GM18507 (cell line): Measurements from ENCODE around the gene DPP9.

Experiments
- DNase-seq: peaks from one replicate; pipeline ENCODE4 v3.0.0; 2011; ENCODE audit warnings: low read depth; ENCODE audit not compliant: insufficient read length; ENCODE audit errors: extremely low spot score
- FAIRE-seq: peaks from 2 replicates; lab custom pipeline; 2011; peaks lifted over from hg19 to GRCh38; lab: Jason Lieb, UNC

DPP9 gene

DNA sequence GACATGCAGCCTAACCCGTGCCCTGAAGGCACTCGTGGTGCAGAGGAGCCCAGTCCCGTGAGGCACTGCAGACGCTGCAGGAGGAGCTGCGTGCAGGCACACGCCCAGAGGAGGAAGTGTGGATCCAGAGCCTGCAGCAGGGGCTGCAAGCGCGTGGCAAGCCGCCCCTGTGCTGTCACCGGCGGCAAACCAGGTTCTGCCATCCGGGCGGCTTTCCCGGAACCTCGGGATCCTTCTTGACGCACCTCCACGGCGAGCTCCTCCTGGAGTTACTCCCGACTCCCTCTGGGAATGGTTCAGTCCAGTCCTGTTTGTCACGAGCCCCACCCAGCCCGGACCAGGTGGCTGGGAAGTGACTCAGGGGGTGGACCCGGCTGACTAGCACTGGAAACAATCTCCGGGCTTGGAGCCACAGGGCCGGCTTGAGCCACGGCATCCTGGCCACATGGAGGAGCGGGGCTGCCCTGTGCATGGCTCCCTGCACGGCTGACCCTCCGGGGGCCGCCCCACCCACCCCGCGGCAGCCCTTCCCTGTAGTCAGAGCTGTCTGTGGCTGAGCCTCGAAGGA lies 10.2 kb downstream of the DPP9 start:
- DNase-seq (no peak), FAIRE-seq (no peak)

GRCh38 chr19:4712771-4713170 lies 10.9 kb downstream of the DPP9 start:
- FAIRE-seq (no peak), DNase-seq (no peak)

DNA sequence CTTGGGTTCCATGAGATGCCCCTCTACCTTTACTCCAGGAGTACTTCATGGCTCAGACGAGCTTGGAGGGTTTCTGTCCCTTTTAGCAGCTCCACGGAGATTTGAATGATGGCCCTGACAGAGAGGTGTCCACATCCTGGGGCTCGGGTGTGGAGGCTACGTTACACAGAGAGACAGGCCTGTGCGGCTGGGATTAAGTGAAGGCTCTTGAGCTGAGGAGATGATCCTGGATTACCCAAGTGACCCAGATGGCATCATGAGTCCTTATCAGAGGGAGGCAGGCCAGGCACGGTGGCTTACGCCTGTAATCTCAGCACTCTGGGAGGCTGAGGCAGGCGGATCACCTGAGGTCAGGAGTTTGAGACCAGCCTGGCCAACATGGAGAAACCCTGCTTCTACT lies 12.4 kb downstream of the DPP9 start:
- FAIRE-seq = no peak
- DNase-seq = no peak

- DNase-seq = no peak
- FAIRE-seq = no peak
Observed at GRCh38 chr19:4710281-4710600, 13.4 kb downstream of the DPP9 start.

- peak; percentile 77 for FAIRE-seq
- no peak for DNase-seq
Observed at GRCh38 chr19:4709440-4710280, 14.0 kb downstream of the DPP9 start.

DNA sequence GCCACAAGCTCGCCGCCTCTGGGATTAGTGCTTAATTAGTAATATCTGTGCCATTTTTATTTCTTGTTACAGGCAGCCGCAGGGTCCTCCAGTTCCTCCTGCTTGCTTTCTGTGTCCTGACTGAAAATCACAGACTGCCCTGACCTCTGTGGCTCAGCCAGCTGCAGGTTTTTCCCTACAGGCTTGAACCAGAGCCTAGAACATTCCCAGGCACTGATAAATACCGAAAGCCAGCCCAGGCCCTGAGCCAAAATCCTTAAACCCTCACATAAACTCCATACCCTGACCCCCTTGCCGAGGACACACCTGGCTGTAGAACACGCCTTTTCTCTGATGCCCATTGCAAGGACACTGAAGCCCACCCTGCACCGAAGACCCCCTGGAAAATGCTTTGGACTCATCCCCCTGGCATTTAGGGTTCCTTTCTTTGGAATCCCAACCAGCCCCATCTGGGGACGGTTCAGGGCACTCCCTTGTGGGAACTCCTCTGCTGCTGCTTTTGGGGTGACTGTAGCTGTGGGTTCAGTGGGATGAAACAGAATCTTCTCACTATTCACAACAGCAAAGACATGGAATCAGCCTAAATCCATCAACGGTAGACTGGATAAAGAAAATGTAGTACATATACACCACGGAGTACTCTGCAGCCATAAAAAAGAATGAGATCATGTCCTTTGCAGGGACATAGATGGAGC lies 15.5 kb downstream of the DPP9 start:
- no peak for DNase-seq
- no peak for FAIRE-seq

GRCh38 chr19:4707322-4707721 lies 16.3 kb downstream of the DPP9 start:
- FAIRE-seq (no peak), DNase-seq (no peak)

DNA sequence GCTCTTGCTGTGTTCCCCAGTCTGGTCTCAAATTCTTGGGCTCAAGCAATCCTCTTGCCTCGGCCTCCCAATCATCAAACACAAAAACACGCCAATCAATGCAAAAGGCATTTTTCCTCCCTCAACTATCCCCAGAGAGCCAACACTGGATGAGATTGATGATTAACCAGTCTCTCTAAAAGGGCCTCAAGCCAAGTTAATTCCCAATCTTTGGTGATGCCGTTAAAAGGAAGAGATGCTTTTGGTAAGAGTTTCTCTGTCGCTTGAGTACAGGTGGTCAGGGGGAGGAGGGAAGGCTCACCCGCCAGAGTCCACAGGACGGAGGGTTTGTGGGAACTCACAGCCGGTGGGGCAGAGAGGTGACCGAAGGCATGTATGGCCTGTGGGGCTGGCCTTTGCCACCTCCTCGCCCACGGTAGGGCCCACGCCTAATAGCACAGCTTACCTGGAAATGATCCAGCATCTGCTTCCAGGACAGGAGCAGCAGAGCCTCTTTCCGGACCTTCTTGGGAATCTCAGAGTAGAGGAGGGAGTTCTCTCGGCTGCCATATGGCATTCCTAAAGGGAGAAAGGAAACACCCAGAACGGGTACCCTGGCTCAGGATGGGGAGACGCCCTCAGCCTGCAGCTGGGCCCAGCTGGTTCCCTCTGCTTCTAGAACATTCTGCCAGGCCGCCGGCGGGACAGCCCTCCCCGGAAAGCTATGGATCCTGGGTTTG lies 18.1 kb downstream of the DPP9 start:
- FAIRE-seq = no peak

DNA sequence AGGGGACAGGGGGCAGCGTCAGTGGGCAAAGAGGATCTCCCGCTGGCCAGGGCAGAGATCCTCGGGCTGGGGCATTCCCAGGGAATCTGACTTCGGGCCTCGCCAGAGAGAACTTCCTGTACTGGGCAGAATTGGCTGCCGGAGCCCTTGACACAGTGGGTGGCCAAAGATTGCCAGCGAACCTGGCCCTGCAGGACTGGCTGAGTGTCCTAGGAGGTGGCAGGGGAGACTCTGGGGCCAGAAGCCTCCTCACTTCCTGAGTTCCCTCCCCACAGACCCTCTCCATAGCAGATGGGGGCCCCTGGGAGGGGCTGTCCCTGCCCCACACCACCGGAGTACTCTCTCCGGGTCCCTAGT lies 19.3 kb downstream of the DPP9 start:
- no peak for FAIRE-seq
- no peak for DNase-seq

More for the DNA sequence above, 18.1 kb downstream of the DPP9 start:
- DNase-seq = no peak

GRCh38 chr19:4703671-4704316 lies 19.8 kb downstream of the DPP9 start:
- FAIRE-seq (no peak), DNase-seq (no peak)

- DNase-seq = no peak
- no peak for FAIRE-seq
Observed at GRCh38 chr19:4702764-4703163, 20.9 kb downstream of the DPP9 start.

GRCh38 chr19:4701557-4701956 lies 22.1 kb downstream of the DPP9 start:
- DNase-seq = no peak
- FAIRE-seq = no peak

- no peak for DNase-seq
- no peak for FAIRE-seq
Observed at GRCh38 chr19:4700693-4700970, 23.0 kb downstream of the DPP9 start.

DNA sequence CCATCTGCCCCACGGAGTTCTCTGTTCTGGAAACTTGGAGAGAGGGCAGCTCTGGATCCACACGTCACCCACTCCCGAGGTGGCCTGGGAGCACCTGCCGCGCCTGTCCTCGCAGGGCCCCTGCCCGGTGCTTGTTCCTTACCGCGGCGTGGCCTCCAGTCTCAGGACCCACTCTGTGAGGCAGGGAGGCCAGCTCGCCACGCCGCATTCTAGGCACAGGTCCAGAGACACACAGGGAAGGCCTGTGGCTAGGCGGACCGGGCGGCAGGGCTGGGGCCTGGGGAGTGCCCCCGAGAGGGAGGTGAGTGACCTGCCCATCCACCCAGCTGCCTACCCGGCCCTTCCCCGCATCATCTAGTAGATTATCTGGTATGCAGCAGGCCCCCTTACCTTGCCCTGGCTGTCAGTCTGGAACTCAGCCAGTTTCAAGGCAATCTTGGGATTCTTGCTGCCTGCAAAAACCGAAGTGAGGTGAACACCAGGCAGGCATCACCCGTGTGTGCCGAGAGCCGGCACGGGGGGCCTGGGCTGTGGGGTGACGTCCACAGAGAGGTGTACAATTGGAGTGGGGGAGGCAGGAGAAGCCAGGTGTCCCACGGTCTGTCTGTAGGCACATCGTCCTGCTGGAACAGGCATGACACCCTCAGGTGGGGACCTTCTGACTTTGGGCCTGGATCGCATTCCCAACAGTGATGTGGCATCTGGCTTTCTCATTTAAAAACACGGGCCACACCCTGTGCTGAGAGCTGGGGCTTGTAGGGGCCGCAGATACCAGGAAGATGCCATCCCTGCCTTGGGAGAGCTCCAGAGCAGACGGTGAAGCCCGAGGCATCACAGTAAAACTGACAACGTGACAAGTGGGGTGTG lies 23.6 kb downstream of the DPP9 start:
- no peak for DNase-seq
- no peak for FAIRE-seq

DNA sequence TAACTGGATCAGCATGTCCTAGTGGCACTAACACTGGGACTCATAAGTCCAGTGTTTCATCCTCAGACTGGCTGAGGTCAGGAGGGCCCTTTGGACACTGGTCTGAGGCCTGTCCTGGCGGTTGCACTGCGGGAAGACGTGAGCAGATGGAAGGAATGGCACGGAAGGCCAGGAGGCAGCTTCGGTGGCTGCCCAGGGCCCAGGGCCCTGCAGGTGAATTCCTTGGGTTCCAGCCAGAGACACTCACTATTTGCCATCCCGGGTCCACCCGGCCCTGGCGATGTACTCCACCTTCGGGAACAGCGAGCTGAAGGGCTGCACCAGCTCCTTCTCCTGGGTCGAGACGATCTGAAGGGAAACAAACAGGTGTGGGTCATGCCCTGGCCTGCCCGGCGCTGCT lies 26.3 kb downstream of the DPP9 start:
- DNase-seq (no peak), FAIRE-seq (no peak)

DNA sequence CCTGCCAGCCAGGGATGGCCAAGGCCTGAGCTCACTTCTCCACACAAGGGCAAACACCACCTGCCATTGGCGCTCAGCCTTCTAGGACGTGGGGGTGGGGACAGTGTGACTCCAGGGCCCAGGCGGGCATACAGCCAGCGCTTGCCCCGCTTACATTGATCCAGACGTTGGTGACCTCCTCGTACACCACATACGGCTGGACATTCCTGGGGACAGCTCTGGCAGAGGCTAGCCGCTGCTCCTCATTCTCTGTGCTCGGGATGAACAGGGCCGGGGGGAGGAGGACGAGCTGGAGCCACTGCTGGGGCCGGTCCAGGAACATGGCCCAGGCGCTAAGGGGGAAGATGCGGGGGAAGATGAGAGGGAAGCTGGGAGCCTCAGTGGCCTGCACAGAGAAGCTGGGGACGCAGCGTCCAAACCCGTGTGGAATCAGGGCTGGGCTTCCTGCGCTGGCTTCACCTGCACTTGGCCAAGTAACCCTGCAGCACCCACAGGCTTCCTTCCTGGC lies 28.4 kb downstream of the DPP9 start:
- FAIRE-seq = no peak
- DNase-seq = no peak

DNA sequence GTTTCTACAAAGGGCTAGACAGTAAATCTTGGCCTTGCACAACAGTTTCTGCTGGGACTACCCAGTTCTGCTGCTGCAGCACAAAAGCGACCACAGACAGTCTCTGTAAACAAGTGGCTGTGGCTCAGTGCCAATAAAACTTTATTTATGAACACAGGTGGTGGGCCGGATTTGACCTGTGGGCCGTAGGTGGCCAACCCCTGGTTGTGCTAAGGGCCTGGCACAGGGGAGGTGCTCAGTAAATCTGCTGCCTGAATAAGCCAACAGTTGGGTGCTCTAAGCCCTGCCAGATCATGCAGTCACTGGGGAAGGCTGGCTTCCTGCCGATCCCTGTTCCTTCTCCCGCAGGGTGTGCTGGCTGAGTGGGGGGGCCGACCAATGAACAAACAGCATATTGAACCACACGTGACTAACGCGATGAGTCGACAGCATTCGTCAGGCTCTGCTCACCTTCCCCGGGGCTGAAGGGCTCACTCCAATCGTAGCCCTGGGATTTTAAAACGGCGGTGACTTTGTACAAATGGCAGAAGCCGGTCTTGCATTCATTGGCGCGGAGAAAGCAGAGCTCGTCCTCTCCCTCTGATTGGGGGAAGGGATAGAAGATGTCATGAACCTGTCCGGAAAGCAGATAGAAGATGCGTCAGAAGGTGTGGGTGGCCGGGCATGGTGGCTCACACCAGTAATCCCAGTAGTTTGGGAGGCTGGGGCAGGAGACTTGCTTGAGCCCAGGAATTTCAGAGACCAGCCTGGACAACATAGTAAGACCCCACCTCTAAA lies 29.2 kb downstream of the DPP9 start:
- FAIRE-seq = no peak
- no peak for DNase-seq

GRCh38 chr19:4693471-4694121 lies 30.0 kb downstream of the DPP9 start:
- no peak for FAIRE-seq

More at GRCh38 chr19:4693471-4694121, 30.0 kb downstream of the DPP9 start:
- DNase-seq = no peak
